ENCODE measurements around the gene IFI6. TPM values are rescaled to one million over a fixed set of nuclear protein-coding genes. Genes with fewer than 3 reads are reported as not detected.
"Not testable (repeated sequence)": the region's sequence is repeated elsewhere in the genome, so short reads cannot be mapped to it uniquely, and the experiment has no call there.

Gene IFI6
- total RNA-seq, 1 experiment from 2014 or later, result 54.6 TPM

DNA sequence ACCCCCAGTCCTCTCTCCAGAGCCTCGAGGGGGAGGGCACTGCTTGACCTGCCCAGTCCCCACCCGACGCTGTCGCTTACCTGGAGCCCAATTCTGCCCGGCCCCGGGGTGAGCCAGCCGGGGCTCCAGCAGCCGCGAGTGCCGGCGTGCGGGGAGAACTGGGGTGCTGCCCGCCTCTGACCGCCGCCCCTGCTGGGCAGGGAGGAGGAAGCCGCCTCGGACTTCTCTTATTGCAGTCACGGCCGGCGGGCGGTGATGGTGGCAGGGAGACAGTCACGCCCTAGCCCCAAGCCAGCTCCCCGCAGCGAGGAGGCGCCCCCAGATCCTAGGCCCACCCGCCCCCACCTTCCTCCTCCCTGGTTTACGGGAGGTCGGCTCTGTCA lies 37.0 kb downstream of the IFI6 start, which contains the start of gene FGR:
Gene FGR (minus strand): TSS at position 201 of the 383 bp plus-strand sequence. CDS start 11,269 bp downstream, outside the sequence.
- H3K27ac ChIP-seq, result no peak within 1 kb of the TSS
- H3K4me3 ChIP-seq, result no peak within 1 kb of the TSS
- H3K36me3 ChIP-seq, result no peaks in the 10 kb centered on the region
- H3K4me1 ChIP-seq (replicated peaks), result peaks cover 5% of the 10 kb centered on the region
- peaks cover 10% of the 10 kb centered on the region for H3K27me3 ChIP-seq (replicated peaks)
- H3K9me3 ChIP-seq (replicated peaks), result no peaks in the 10 kb centered on the region
- no peak for DNase-seq (ENCODE audit: low read depth in 1 of 2, low spot score in 2 of 2)

DNA sequence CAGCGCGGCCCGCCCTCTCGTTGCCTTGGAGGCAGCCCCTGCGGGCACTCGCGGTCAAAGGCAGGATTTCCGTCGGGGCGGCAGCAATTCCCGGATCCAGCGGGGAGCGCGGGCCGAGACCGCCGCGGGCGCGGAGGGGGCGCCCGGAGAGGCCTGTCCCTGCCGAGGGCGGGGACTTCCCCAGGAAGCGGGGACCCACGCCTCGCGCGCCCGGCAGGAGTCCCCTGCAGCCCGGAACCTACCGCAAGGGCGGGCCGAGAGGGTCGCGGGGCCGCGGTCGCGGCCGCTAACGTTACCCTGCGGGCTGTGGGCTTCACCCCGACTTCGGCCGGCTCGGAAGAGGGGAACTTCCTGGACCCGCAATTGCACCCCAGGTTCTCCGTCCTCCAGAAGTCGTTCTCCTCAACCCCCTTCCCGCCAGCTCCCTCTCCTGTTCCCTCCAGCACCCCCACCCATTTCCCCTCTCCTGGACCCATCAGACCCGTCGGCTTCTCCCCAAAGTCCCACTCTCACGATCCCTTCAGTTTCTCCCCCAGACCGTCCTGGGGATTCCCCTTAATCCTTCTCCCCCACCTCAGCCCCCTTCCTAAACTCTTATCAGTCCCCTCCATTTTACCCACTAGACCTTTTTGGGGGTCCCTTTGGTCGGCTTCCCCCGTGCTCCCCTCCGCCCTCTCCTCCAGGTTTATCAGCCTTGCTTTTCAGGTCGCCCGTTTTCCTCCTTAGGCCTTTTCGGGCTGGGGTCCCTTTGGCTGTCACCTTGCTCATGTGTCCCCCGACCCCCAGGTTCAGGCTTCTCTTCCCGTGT lies 37.6 kb downstream of the IFI6 start:
- Histone ChIP-seq H3K9me3 (replicated peaks) (no peaks in the 10 kb centered on the region), H3K4me3 (no peak overlapping the region), H3K4me1 (replicated peaks) (peaks cover 5% of the 10 kb centered on the region), H3K27me3 (replicated peaks) (peaks cover 10% of the 10 kb centered on the region), H3K36me3 (no peaks in the 10 kb centered on the region), H3K27ac (no peak overlapping the region)
- no peak for DNase-seq (ENCODE audit: low read depth in 1 of 2, low spot score in 2 of 2)

DNA sequence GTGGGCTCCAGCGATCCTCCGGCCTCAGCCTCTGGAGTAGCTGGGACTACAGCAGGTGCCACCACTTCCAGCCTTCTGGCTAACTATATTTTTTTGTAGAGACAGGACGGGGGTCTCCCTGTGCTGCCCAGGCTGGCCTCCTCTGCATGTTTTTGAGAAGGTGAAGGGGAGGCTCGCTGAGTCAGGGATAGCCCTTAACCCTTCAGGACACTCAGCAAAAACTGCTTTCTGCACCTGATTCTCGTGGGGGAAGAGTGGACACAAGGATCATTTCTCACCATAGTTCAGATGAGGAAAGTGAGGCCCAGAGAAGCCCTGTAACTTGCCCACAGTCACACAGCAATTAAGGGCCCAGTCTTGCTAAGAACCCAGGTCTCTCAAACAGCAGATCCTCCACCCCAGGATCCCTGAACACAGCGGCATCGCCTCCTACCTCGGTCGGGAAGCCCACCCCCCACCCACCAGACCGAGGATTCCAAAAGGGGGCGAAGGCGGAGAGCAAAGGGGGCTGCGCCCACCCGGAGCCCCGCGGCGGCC lies 38.3 kb downstream of the IFI6 start:
- H3K4me1 ChIP-seq (replicated peaks), result peaks cover 5% of the 10 kb centered on the region
- H3K27me3 ChIP-seq (replicated peaks), result peaks cover 10% of the 10 kb centered on the region
- no peak overlapping the region for H3K4me3 ChIP-seq
- no peaks in the 10 kb centered on the region for H3K36me3 ChIP-seq
- no peak for DNase-seq (ENCODE audit: low read depth in 1 of 2, low spot score in 2 of 2)
- H3K9me3 ChIP-seq (replicated peaks), result no peaks in the 10 kb centered on the region
- H3K27ac ChIP-seq, result no peak overlapping the region

DNA sequence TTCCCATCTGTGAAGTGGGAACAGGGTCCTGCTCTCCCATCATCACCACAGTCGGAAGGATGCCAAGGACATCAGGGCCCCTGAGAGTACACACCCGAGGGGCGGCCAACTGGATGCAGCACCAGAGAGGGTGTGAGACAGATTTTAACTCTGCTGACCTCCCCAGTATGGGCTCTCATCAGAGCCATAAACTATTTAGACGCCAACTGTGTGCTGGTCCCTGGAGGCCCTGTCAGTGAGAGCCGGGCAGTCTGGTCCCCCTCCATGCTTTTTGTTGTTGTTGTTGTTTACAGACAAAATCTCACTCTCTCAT lies 38.7 kb downstream of the IFI6 start:
- H3K27ac ChIP-seq, result no peak overlapping the region
- no peaks in the 10 kb centered on the region for H3K9me3 ChIP-seq (replicated peaks)
- peaks cover 10% of the 10 kb centered on the region for H3K27me3 ChIP-seq (replicated peaks)
- H3K4me1 ChIP-seq (replicated peaks), result peaks cover 5% of the 10 kb centered on the region
- no peak for DNase-seq (ENCODE audit: low read depth in 1 of 2, low spot score in 2 of 2)
- no peaks in the 10 kb centered on the region for H3K36me3 ChIP-seq
- H3K4me3 ChIP-seq, result no peak overlapping the region

DNA sequence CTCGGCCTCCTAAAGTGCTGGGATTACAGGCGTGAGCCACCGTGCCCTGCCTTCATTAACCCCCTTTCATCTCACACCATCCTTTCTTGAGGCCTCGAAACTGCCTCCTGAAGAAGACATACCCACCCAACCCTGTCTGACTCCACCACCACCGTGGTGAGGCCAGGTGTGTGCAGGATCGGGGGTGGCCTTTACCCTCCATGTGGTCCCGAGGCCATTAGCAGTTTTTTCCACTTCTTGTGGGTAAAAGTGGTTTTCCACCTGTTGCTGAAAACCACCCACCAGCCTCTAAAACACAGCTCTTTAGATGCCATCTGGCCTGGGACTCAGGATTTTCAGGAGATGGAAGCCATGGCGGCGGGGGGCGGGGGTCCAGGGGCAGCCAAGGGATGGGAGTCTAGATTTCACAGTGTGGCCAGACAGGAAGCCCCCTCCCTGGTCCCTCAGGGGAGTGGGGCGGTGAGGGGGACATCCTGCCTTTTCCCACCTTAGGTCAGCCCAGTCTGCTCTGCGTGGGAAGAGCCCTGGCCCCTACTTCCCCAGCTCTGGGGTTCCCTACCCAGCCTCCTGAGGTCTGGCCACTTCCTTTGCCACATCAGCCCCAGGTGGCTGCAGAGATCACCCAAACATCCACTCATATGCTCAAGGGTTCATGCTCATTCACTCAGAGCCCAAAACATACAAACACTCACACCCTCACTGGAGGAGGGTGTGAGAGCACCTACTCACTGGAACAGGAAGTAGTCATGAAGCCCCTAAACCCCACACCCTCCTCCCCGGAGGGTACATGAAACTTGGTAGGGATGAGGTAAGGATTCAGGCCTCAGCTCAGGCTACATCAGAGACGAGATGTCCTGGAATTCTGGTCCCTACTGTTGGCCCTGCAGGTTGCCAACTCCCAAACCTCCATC lies 39.4 kb downstream of the IFI6 start:
- H3K4me3 ChIP-seq, result no peak overlapping the region
- peaks cover 10% of the 10 kb centered on the region for H3K27me3 ChIP-seq (replicated peaks)
- no peak overlapping the region for H3K27ac ChIP-seq
- no peak for DNase-seq (ENCODE audit: low read depth in 1 of 2, low spot score in 2 of 2)
- no peaks in the 10 kb centered on the region for H3K36me3 ChIP-seq
- no peaks in the 10 kb centered on the region for H3K9me3 ChIP-seq (replicated peaks)
- H3K4me1 ChIP-seq (replicated peaks), result peaks cover 5% of the 10 kb centered on the region

DNA sequence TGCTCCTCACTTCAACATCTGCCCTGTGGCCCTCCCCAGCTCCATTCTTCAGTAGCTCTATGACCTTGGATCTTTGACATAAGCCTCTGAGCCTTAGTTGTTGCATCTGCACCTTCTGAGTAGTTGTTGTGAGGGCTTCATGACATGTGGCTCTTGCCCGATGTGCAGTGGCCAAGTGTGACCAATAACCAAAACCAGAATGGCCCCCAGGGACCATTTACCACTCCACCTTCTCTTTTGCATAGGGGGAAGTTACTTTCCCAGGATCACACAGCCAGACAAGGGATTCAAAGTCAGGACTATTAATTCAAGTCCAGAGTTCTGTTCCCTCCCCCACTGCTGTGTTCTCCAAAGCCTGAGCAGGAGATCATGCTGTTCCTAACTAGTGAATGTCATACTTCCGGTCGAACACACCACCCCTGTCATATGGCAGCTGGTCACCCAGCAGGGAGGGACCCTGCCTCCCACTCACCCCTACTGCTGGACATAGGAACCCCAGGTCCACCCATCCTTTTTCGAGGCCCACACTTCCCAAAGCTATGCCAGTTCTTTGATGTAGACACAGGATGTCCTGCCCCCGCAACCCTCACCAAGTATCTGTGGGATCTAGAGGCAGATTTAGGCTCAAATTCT lies 41.0 kb downstream of the IFI6 start:
- H3K4me3 ChIP-seq, result no peak overlapping the region
- H3K27me3 ChIP-seq (replicated peaks), result peaks cover 10% of the 10 kb centered on the region
- no peak for DNase-seq (ENCODE audit: low read depth in 1 of 2, low spot score in 2 of 2)
- H3K9me3 ChIP-seq (replicated peaks), result no peaks in the 10 kb centered on the region
- peaks cover 5% of the 10 kb centered on the region for H3K4me1 ChIP-seq (replicated peaks)
- H3K36me3 ChIP-seq, result no peaks in the 10 kb centered on the region
- H3K27ac ChIP-seq, result no peak overlapping the region

DNA sequence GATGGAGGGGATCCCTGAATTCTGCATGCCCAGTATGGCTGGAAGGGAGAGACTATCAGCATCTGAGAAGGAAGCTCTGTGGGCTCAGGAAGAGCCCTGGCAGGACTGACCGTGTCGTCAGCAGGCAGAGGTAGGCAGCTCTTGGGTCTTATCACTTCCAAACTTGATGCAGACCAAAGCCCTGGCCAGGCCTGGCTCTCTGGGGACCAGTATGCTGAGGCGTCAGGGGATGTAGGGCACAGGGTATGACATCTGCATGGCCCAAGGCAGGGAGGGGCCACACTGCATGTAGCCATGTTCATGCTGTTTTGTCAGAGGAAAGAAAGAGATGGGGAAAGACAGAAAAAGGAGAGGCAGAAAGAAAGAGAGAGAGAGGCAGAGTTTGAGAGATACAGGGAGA lies 43.3 kb downstream of the IFI6 start:
- no peaks in the 10 kb centered on the region; the same call in 1 of the 2 replicates for H3K27me3 ChIP-seq (replicated peaks)
- no peaks in the 10 kb centered on the region for H3K36me3 ChIP-seq
- DNase-seq (ENCODE audit: low read depth in 1 of 2, low spot score in 2 of 2), result no peak
- H3K4me3 ChIP-seq, result no peak overlapping the region
- H3K4me1 ChIP-seq (replicated peaks), result no peaks in the 10 kb centered on the region; the same call in 1 of the 2 replicates
- H3K27ac ChIP-seq, result no peak overlapping the region
- H3K9me3 ChIP-seq (replicated peaks), result no peaks in the 10 kb centered on the region

DNA sequence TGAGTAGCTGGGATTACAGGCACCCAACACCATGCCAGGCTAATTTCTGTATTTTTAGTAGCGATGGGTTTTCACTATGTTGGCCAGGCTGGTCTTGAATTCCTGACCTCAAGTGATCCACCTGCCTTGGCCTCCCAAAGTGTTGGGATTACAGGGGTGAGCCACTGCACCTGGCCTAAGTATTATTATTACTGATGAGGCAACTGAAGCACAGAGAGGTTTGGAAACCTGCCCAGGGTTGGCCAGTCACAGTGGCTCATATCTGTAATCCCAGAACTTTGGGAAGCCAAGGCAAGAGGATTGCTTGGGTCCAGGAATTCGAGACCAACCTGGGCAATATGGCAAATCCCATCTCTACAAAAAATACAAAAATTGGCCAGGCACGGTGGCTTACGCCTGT lies 44.3 kb downstream of the IFI6 start:
- H3K4me3 ChIP-seq; H3K36me3 ChIP-seq; H3K4me1 ChIP-seq (replicated peaks); DNase-seq (ENCODE audit: low read depth in 1 of 2, low spot score in 2 of 2); H3K27ac ChIP-seq; H3K9me3 ChIP-seq (replicated peaks); H3K27me3 ChIP-seq (replicated peaks): not testable (repeated sequence)

DNA sequence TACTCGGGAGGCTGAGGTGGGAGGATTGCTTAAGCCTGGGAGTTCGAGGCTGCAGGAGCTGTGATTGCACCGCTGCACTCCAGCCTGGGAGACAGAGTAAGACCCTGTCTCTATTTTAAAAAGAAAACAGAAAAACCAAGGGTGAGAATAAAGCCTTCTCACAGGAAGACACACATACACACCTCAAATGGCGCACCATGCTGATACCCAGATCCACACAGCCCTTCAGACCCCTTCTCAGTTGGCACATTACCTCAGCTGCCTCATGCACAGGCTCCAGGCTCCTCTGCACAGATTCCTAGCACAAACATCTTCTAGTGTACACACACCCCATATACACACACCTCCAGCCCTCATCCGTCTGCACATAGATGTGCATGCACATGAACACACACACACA lies 44.9 kb downstream of the IFI6 start:
- H3K9me3 ChIP-seq (replicated peaks), result no peaks in the 10 kb centered on the region

DNA sequence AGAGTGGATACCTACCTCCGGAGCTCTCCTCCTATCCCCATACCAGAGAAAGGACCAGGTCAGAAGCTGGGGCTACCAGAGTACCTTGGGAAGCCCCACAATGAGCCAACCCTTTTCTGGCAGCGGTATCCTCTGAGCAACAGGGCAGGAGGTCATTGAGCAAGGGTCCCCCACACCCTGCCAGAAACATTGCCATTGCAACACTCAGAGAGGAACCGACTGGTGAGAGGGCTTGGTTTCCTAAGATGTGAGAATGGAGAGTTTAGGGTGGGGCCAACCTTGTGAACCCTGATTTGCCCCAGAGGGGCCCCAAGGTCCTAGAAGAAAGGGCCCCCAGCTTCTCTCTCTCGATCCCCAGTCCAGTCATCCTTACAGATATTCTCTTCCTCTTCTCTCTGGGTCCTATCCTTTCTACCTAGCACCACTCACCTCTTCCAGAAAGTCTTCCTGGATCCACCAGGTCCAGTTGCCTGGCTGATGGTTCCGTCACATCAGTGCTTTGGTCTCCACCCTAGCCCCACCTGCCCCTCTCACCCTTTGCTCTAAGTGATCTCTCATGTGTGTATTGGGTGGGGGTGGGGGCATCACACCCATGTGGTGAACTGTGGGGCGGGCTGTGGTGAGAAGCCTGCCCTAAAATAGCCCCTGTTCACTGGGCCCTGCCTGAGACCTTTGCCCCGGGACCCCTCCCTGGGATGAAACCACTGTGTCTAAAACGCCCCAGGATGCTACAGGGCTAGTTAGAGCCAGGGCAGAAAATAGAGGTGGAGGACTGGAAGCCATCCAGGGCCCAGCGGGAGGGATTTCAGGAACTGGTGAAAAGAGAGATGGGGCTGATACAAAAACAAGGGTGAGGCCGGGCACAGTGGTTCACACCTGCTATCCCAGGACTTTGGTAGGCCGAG lies 45.7 kb downstream of the IFI6 start:
- Histone ChIP-seq H3K4me1 (replicated peaks) (no peaks in the 10 kb centered on the region), H3K9me3 (replicated peaks) (no peaks in the 10 kb centered on the region), H3K27ac (no peak overlapping the region), H3K36me3 (no peaks in the 10 kb centered on the region), H3K27me3 (replicated peaks) (no peaks in the 10 kb centered on the region), H3K4me3 (no peak overlapping the region)
- DNase-seq (ENCODE audit: low read depth in 1 of 2, low spot score in 2 of 2), result no peak

More for the DNA sequence above, 44.9 kb downstream of the IFI6 start:
- no peaks in the 10 kb centered on the region for H3K36me3 ChIP-seq
- DNase-seq (ENCODE audit: low read depth in 1 of 2, low spot score in 2 of 2), result no peak
- H3K27ac ChIP-seq, result no peak overlapping the region
- no peak overlapping the region for H3K4me3 ChIP-seq
- H3K4me1 ChIP-seq (replicated peaks), result no peaks in the 10 kb centered on the region
- H3K27me3 ChIP-seq (replicated peaks), result no peaks in the 10 kb centered on the region

DNA sequence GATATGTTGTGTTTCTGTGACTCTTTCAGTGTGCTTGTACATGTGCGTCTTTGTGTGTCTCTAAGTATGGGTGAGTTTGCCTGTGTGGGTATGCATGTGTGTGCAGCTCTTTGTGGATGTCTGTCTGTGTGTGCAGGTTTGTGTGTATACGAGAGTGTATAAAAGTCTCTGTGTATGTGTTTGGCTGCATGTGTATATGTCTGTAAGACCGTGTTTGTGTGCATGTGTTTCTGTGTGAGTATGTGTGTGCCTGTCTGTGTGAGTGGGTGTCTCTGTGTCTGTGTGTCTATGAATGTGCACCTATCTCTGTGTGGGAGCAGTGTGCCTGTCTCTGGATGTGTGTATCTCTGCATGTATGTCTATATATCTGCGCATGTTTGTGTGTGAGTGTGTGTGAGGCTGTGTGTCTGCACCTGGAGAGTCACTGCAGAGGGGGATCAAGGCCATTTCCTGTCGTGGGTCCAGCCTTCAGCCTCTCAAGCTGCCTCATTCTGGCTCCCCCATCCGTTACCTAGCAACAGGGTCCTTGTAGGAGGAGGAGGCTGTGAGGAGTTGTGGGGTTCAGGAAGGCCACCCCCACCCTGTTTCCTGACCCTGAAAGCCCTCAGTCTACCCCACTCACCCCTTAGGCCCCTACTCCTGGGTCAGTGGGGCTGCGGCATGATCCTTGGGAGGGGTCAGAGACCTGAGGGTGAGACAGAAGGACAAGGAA lies 47.4 kb downstream of the IFI6 start:
- Histone ChIP-seq H3K27me3 (replicated peaks) (no peaks in the 10 kb centered on the region), H3K27ac (no peak overlapping the region), H3K9me3 (replicated peaks) (no peaks in the 10 kb centered on the region), H3K36me3 (no peaks in the 10 kb centered on the region), H3K4me1 (replicated peaks) (no peaks in the 10 kb centered on the region), H3K4me3 (no peak overlapping the region)
- DNase-seq (ENCODE audit: low read depth in 1 of 2, low spot score in 2 of 2), result no peak

DNA sequence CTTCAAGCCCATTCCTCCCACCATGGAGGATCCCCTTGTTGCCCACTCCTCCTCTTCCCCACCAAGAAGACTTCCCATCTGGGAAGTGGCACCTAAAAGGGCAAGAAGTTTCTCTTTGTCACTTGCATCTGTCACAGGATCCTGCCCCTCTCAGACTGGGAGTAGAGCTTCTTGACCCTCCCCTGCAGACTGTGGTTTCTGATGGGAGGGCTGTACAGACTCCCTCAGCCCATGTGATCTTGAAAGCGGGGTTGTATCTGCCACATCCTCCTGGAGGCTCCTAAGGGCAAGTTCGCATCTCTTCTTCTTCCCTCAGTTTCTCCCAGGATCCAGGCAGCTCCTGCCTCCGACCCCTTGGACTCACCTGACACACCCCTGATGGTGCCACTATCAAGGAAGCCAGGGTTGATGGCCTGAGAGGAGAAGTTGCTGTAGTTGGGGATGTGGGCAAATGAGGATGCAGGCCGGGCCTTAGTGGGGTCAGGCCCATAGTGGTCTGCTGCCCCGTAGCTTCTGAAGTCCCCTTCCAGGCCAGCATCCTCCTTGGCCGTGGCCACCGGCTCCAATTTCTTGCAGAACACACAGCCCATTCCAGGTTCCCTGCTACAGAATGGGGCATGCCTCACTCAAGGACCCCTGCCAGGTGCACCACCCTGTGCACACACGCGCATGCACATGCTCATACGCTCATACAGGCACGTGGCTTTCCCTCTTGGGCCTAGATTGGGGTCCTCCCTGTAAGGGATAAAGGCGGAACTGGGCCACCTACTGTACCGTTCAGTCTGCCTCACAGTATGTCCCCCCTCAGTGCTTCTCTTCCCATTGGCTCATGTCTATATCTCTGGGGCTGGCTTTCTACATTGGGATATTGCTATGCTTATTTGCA lies 48.4 kb downstream of the IFI6 start:
- no peak for DNase-seq (ENCODE audit: low read depth in 1 of 2, low spot score in 2 of 2)
- Histone ChIP-seq H3K27me3 (replicated peaks) (no peaks in the 10 kb centered on the region), H3K4me3 (no peak overlapping the region), H3K9me3 (replicated peaks) (no peaks in the 10 kb centered on the region), H3K27ac (no peak overlapping the region), H3K36me3 (no peaks in the 10 kb centered on the region), H3K4me1 (replicated peaks) (no peaks in the 10 kb centered on the region)
